Stimulated activated CD4-positive, alpha-beta T cell treated with anti-CD3 and anti-CD28 coated beads, Interleukin-15, amount 100 ng/mL, for 1 hour (primary cell): ENCODE data around the gene DNAH9.

Experiments
- DNase-seq, 2 donors: peaks; one replicate each; pipeline ENCODE4 v3.0.0-alpha.2; 2020; ENCODE audit warnings: low read depth in 1 of 2, low spot score in 1 of 2

DNAH9 gene

DNA sequence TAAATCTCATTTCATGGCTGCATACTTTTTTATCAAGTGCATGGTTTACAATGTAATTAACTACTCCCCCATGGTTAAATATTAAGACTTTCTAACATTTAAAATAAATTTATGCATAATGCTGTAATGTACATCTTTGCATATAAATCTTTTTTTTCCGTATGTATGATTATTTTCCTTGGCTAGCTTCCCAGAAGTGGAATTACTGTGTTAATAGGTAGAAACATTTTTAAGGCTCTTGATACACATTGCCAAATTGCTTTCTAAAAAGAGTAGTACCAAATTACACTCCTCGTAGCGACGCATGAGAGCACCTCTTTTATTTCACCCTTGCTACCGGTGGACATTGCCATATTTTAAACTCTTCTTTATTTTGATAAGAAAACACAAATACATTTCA is 141.1 kb downstream of the DNAH9 start:
- DNase-seq, result no peak

DNA sequence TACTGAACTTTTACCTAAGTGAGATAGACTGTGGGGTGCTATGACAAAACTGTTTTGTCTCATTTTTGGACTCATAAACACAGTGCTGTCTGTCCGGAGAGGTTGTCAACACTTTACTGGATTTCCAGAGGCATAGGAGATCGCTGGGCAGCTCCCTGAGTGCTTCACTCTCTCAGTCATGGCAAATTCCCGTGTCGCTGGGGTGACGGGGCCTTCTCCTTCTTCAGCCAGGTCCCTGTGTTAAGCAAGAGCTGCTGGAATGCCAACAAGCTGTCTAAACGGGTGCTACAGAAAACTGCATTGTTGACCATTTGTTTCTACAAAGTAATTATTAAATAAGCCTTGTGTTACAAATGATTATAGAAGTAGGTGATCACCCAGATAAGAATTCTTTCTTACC is 141.6 kb downstream of the DNAH9 start:
- DNase-seq, result no peak

DNA sequence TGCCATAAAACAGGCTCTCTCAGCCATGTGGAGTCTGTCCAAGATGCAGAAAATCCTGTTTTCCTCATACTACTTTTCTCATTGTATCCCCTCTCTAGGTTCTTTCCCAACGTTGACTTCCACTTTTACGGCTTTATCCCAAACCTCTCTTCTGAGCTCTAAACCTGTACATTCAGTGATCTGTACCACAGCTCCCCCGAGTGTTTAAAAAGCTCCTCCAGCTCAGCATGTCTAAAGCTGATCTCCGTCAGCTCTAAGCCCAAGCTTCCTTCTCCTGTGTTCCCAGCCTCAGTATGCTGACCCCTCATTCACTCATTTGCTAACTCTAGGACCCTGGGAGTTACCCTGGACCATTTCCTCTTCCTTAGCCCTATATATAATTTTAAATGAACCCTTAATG is 144.6 kb downstream of the DNAH9 start:
- DNase-seq, result no peak

DNA sequence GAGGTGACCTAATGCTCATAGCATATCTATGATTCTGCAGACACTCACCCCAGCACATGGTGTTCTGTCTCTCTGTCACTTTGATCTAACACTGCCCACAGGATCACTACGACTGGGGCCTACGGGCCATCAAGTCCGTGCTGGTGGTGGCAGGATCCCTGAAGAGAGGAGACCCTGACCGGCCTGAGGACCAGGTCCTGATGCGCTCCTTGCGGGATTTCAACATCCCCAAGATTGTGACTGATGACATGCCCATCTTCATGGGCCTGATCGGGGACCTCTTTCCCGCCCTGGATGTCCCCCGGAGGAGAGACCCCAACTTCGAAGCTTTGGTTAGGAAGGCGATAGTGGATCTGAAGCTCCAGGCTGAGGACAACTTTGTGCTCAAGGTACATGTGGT is 146.4 kb downstream of the DNAH9 start:
- DNase-seq, result no peak

DNA sequence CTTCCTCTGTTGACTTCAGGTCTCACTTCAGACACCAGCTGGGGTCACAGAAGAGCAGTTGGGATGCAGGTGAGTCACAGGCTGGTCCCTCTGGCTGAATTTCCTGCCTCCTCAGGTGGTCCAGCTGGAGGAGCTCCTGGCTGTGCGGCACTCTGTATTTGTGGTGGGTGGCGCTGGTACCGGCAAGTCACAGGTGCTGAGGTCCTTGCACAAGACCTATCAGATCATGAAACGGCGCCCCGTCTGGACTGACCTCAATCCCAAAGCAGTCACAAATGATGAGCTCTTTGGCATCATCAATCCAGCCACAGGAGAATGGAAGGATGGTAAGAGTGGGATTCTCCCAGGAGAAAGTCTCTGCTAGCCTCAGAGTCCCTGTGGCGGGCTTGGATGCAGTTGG is 149.2 kb downstream of the DNAH9 start:
- no peak for DNase-seq

DNA sequence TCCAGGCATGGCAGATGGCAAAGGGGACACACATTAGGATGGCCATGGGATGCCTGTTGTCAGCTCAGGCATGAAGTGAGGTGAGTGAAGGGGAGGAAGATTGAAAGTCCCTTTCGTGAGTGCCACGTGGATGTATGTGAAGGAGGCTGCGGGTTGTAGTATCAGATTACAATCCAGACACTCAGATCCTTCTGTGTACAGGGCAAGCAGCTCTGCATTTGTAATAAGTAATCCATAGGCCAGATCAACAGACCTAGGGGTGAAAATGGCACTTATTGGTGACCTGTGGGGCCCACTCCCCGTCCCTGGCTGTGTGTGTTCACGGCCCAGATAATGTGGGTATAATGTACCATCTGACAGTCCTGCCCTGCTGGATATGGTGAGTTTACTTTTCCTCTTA is 159.5 kb downstream of the DNAH9 start:
- DNase-seq, result no peak

DNA sequence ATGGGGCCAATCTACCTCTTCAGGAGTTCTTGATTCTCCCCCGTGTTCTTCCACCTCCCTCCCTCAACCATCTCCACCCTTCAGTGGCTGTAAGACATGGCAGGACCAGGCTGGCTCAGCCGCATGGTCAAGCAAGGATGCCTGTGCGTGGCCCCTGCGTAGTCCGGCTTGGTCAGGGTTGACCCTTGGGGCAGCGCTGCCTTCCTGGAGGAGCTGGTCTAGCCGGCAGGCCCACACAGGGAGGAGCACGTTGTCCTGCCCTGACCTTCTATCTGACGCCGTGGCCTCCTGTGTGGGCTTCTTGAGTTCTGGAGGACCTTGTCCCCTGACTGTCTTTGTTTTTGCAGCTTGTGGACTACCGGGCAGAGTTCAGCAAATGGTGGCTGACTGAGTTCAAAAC is 169.8 kb downstream of the DNAH9 start:
- DNase-seq, result no peak

DNA sequence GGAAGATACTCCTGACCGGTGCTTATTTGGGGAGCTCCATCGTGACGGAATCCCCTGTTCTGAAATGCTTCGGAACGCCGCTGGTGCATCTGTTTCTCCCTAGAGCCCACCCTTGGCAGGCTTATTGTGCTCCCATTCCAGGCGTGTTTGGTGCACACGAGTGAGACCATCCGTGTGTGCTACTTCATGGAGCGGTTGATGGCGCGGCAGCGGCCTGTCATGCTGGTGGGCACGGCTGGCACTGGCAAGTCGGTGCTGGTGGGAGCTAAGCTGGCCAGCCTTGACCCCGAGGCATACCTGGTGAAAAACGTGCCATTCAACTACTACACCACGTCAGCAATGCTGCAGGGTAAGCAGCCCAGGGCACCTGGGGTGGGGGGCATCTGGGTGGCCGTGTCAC is 170.7 kb downstream of the DNAH9 start:
- DNase-seq, result no peak

DNA sequence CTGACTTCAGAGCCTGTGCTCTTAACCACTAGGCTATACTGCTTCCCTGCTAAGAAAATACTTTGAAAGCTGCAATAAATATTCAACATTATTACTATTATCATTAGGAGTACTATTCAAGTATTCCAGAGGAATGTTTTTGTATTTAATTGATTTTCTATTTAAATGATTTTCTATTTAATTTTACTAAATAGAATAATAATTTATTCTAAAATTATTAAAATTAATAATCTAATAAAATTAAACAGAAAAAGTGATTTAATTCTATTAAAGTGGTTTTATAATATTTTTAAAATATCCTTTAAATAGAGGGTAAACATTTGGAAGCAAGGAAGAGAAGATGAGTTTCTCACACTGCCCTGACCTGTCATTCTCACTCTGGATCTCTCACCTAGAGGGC is 173.8 kb downstream of the DNAH9 start:
- no peak for DNase-seq

DNA sequence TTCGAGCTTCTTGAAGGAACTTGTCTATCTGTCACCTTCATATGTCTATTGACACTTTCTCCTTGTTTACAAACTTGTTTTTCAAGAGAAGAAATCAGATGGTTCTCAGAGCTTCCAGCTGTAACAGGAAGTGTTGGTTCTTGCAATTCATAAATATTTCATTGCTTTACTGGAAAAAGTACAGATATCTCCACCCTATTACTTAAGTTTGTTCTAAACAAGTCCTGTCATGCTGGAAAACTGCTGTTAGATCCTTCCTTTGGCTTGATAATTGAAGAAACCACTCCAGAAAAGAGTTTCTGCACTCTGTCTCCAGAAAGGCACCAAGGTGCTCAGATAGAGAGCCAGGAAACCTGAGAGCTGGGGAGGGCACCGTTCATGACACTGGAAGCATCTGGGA is 181.6 kb downstream of the DNAH9 start:
- DNase-seq, result no peak

DNA sequence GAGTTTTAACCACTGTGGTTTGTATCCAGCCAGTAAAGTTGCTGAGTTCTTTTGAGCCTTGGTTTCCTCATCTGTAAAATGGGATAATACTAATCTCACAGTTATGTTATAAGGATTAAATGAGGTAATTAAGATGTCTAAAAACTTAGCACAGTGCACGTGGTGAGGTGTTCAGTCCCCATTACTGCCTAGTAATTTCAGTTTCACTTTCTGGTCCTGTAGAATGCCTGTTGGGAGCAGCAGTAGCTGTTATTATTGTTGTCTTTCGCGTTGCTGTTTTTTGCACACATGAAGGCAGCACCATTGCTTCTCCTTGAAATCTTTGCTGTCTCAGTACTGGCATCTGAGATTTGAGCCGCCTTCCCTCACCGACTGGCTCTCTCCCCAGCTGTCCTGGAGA is 182.4 kb downstream of the DNAH9 start:
- DNase-seq, result no peak

DNA sequence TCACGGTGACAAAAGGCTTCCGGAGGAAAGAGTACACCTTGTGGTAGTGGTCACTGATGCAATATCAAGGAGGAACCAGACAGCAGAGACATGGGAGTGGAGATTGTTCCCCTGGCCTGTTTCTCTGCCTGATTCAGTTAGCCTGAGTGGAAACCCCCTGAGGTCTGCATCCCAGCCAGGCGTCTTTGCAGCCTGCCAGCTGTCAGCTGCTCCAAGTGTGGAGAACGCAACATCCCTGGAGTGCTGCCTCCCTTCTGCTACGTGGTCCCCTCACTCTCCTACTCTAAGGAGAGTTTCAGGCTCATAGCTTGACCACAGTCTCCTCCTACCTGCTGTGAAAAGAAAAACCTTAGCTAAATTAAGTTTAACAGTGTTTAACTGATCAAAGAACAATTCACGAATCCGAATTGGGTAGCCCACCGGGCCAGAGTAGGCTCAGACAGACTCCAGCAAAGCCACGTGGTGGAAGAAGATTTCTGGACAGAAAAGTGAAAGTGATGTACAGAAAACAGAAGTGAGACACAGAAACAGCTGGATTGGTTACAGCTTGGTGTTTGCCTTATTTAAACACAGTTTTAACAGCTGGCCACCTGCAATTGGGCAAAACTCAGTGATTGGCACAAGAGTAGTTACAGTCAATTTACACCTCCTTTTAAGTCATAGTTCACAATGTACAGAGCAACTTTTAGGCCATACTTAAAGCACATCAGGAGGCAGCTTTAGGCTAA is 188.6 kb downstream of the DNAH9 start:
- no peak for DNase-seq

DNA sequence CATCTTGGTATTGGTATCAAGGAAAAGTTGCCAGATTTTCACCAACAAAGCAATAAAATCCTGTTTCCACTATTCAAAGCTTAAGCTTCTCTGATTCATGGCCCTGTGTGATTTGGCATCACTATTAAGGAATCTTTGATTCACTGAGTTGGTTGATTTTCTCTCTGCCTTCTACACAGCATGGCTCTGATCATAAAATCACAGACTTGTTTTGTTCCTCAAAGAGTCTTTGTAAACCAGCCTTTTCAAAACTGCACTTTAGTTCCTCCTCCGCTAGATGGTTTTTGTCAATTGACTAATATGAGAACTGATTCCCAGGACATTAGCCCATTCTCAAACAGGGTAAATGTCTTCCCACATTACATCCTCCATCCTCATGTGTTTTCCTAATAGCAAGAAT is 197.6 kb downstream of the DNAH9 start:
- DNase-seq, result no peak

DNA sequence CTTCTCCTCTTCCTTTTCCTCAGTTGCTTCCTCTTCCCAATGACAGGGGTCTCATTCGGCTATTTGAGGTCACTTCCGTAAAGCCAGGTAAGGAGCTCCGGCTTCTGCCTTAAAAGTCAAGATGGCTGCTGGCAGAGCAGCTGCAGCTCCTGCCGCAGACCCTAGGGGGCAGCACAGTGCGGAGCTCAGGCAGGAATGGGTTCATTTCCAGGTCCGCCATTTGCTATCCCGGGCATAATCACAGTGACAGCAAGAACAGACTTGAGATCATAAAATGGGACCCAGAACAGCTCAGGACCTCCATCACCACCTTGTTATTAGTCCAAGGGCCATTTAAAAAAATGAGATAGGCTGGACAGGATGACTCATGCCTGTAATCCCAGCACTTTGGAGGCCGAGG is 199.5 kb downstream of the DNAH9 start:
- DNase-seq, result no peak

DNA sequence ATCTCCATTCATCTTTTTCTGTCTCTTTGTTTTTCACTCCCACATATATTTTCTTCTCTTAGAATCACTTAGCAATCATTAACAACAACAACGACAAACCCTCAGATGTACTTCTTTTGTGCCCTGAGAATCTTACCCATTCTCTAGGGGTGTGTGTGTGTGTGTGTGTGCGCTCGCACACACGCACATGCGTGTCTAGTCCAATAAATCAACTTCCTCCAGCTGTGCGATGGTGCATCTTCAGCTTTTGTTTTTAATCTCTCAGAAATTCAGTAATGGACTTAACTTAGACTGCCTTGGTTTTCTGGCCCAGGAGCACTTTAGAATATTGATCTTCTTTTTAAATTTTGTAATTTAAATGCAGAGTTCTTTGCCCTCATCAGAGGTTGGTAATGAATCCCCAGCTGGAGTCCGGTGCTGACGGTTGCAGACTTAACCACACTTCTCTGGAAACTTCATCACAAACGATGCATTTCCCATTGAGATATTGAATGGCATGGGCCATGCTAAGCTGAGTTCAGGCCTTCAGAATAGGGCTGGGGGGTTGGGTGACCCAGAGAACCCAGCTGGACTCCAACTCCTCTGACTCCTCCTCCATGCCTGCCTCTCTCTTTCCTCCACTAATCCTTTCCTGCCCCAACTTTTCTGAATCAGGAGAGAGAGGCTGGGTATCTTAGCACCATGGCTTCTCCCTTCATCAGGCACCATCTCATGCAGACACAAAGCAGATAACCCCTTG is 205.1 kb downstream of the DNAH9 start:
- no peak for DNase-seq

DNA sequence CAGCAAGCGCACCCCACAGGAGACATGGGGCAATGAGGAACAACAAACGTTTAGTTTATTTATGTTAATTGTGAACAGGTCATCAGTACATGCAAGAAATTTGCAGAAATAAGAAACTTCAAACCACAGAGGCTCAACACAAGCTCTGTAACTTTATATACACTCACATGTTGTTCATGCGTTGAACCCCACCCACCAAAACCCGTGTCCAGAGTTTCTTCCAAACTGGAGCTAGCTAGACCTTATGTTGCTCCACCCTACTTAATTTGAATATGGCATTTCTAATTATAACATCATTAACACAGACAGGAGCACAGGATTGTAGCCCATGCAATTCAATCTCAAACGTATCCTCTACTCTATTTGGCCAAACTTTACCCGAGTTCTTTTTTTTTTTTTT is 206.9 kb downstream of the DNAH9 start:
- no peak for DNase-seq

DNA sequence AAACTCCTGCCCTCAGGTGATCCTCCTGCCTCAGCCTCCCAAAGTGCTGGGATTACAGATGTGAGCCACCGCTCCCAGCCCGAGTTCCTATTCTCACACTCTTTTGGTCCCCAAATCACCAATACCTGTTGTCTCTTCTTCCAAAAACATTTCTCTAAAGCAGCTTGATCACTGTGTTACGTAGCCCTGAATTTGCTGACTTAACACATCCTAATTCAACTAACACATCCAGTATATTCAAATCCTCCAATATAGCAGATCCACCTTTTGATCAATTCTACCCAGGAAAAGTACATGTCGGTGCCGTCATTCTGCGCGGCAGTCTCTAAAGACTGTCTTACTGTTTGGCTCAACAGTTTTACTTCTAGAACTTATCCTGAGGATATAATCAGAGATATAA is 207.7 kb downstream of the DNAH9 start:
- DNase-seq, result no peak

DNA sequence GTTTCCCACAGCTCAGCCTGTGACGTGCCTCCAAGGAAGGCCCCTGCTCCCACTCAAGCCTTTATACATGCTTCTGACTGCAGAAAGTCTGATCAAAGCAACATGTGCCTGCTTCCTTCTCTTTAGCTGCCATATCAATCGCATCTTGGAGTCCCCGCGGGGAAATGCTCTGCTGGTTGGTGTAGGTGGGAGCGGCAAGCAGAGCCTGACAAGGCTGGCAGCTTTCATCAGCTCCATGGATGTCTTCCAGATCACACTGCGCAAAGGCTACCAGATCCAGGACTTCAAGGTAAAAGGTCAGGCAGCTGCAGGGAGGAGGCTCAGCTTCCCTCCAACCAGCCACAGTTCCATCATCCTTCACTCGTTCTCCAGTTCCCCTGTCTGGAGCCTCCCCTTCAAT is 209.3 kb downstream of the DNAH9 start:
- DNase-seq, result no peak

DNA sequence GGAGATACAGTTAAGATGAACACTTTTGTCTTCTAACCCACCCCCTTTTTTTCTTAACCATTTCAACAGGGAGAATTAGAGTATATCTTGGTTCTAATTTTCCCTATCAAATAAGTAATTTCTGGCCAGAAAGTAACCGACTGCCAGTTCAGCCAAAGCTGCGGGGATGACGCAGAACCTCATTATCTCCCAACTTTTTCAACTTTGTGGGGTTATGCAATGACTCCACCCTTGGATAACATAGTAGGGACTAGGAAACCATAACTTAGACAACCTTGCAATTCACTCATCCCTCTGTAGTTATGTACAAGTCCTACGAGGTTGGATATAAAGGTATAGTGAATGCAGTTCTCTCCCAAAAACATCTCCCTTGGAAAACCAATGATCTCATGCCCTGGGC is 215.0 kb downstream of the DNAH9 start:
- no peak for DNase-seq

DNA sequence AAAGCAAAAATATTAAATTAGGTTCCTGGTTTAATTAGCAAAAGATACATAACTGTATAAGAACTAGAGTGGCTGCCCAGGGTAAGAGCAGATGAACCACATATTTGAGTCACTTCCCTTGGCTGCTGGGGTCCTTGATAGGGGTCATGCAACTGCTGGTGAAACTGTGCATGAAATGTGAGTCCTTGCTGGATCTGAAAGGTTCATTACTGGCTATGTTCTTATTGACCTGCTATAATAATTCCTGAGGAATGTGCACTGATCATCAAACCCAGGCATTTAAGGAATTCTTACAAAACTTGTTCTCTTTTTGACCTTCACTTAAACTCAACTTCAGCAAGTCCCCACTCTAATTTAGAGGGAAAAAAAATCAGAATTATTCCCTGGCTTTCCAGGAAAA is 215.6 kb downstream of the DNAH9 start:
- DNase-seq, result no peak

DNA sequence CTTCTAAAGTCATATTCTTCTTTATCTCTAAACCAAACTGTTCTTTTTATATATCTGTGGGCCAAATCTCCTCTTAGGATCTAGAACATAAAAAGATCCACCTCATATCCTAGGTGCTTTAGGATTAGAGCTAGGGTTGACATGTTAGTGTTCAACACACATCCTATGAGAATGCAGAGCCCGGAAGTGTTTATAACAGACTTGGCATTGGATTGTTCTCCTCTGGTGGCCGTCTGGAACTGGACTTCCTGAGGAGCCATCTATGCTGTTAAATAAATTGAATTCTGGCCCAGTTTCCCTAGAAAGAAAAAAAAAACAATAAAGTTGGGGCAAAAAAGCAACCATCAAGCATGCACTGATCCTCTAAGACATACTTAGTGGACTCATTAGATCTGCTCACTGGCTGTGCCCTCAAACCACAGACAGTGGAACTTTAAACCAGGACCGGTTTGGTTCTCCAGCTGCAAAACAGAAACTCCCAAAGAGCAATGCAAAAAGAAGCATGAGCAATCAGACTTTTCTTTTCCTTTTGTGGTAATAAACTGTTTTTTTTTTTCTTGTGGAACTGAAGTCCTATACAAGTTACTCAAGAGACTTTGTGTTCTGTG is 216.5 kb downstream of the DNAH9 start:
- no peak for DNase-seq

DNA sequence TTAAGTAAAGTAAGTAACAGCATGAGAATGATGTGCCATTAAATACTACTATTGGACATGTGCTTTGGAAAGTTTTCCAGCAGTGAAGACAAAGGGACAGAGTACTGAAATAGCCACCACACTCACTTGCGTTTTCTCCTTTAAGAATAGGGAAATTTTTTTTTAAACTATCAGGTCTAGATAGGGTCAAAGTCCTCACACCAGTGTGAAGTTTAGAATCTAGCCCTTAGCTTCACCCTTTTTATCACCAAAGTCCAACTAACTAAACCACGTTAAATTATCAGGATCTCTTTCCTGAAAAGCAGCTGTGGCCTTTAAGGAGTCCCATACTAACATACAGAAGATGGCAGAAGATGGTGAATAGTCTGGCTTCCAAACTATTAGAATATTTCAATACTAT is 218.1 kb downstream of the DNAH9 start:
- DNase-seq, result no peak

DNA sequence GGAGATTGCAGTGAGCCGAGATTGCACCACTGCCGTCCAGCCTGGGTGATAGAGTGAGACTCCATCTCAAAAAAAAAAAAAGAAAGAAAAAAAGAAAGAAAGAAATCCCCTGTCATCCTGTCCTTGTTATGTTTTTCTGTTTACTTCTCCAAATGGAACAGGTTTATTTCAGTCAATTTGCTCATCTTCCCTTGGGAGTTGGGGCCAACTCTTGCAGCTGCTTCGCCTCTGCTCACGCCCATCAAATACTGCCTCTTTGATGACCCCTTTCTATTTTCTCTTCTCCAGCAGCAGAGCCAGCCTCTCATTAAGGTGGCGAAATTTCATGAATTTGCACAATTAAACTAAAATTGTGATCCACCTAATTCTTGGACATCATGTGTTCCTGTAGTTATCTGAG is 225.6 kb downstream of the DNAH9 start:
- DNase-seq, result no peak
